SK-N-SH (cell line): Measurements from ENCODE around the gene PIPOX.

Experiments used
- EZH2phosphoT487 ChIP-seq: fragments of 200-600 bp; sonication (generic); IDR thresholded peaks from 2 replicates; pipeline ENCODE4 v1.6.1; 2017; ENCODE audit warnings: low read depth, mixed run types, mild to moderate bottlenecking, antibody characterized with exemption, moderate library complexity, borderline replicate concordance
- FOXJ3 ChIP-seq: sonication (generic); formaldehyde crosslinking; IDR thresholded peaks from 2 replicates; pipeline ENCODE4 v1.5.1; 2020; ENCODE audit warnings: mild to moderate bottlenecking, missing genetic modification reagents
- RFX5 ChIP-seq: IDR thresholded peaks from 2 replicates; pipeline ENCODE4 v1.6.1; 2012; ENCODE audit warnings: mild to moderate bottlenecking, improper control_type of control experiment, low read length
- TF ChIP-seq, protein P1 (sequence below): IDR thresholded peaks from 2 replicates; pipeline ENCODE4 v1.6.1; 2012; ENCODE audit warnings: mild to moderate bottlenecking, low read depth, low read length, moderate library complexity
- TF ChIP-seq, protein P2 (sequence below): fragments of 200-600 bp; sonication (generic); IDR thresholded peaks from 2 replicates; pipeline ENCODE4 v1.6.1; 2017; ENCODE audit warnings: antibody characterized with exemption, mild to moderate bottlenecking, moderate library complexity

DNA sequence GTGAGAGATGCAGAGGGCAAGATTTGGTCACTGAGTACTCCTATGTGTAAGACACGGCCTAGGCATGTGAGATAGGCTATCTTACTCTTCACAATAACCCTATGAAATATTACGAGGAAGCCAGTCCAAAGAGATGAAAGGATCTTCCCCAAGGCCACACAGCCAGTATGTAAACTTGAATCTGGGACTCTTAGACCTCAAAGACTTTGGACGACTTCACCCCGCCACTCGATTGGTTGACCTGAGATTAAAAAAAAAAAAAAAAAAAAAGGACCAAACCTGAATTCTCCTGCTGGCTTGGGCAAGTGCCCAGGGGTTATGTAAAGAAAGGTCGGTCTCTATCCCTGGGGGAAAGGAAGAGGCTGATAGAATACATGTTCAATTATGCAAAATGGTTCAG lies 33.1 kb downstream of the PIPOX start:
- TF ChIP-seq FOXJ3 (CRISPR knock-in tag) (no peak), RFX5 (no peak), EZH2phosphoT487 (no peak)
- TF ChIP-seq, protein P1, sequence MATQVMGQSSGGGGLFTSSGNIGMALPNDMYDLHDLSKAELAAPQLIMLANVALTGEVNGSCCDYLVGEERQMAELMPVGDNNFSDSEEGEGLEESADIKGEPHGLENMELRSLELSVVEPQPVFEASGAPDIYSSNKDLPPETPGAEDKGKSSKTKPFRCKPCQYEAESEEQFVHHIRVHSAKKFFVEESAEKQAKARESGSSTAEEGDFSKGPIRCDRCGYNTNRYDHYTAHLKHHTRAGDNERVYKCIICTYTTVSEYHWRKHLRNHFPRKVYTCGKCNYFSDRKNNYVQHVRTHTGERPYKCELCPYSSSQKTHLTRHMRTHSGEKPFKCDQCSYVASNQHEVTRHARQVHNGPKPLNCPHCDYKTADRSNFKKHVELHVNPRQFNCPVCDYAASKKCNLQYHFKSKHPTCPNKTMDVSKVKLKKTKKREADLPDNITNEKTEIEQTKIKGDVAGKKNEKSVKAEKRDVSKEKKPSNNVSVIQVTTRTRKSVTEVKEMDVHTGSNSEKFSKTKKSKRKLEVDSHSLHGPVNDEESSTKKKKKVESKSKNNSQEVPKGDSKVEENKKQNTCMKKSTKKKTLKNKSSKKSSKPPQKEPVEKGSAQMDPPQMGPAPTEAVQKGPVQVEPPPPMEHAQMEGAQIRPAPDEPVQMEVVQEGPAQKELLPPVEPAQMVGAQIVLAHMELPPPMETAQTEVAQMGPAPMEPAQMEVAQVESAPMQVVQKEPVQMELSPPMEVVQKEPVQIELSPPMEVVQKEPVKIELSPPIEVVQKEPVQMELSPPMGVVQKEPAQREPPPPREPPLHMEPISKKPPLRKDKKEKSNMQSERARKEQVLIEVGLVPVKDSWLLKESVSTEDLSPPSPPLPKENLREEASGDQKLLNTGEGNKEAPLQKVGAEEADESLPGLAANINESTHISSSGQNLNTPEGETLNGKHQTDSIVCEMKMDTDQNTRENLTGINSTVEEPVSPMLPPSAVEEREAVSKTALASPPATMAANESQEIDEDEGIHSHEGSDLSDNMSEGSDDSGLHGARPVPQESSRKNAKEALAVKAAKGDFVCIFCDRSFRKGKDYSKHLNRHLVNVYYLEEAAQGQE, result no peak
- TF ChIP-seq, protein P2, sequence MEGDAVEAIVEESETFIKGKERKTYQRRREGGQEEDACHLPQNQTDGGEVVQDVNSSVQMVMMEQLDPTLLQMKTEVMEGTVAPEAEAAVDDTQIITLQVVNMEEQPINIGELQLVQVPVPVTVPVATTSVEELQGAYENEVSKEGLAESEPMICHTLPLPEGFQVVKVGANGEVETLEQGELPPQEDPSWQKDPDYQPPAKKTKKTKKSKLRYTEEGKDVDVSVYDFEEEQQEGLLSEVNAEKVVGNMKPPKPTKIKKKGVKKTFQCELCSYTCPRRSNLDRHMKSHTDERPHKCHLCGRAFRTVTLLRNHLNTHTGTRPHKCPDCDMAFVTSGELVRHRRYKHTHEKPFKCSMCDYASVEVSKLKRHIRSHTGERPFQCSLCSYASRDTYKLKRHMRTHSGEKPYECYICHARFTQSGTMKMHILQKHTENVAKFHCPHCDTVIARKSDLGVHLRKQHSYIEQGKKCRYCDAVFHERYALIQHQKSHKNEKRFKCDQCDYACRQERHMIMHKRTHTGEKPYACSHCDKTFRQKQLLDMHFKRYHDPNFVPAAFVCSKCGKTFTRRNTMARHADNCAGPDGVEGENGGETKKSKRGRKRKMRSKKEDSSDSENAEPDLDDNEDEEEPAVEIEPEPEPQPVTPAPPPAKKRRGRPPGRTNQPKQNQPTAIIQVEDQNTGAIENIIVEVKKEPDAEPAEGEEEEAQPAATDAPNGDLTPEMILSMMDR, result no peak
